VCaP (cell line): Measurements from ENCODE around the gene PCSK2.

Source experiments
- H3K27ac ChIP-seq: fragments of 450-650 bp; 2 replicates; pipeline ENCODE4 v1.5.1; 2017
- TF ChIP-seq, protein P1 (sequence below): fragments of 450-650 bp; conservative IDR thresholded peaks from 2 replicates; pipeline ENCODE4 v1.5.1; 2017; ENCODE audit warnings: mild to moderate bottlenecking, moderate library complexity

The PCSK2 gene

DNA sequence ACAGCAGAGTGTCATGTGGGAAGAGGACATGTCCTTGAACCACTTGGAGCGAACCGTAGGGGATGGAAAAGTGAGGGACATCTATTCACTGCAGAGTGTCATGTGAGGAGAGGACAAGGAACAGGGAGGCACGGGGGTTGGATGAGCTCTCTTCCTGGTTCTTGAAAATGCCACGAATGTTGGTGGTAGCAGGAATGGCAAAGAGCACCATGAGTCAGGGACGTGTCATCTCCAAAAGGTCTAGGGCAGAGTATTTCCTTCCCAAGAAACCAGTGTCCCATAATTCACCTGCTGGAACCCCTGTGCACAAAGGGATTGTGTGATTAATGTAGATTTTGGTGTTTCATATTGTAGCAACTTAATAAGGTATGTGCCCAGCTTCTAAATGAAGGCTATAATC, 167.6 kb downstream of the PCSK2 start:
- H3K27ac ChIP-seq: no peak overlapping the region
- TF ChIP-seq, protein P1, sequence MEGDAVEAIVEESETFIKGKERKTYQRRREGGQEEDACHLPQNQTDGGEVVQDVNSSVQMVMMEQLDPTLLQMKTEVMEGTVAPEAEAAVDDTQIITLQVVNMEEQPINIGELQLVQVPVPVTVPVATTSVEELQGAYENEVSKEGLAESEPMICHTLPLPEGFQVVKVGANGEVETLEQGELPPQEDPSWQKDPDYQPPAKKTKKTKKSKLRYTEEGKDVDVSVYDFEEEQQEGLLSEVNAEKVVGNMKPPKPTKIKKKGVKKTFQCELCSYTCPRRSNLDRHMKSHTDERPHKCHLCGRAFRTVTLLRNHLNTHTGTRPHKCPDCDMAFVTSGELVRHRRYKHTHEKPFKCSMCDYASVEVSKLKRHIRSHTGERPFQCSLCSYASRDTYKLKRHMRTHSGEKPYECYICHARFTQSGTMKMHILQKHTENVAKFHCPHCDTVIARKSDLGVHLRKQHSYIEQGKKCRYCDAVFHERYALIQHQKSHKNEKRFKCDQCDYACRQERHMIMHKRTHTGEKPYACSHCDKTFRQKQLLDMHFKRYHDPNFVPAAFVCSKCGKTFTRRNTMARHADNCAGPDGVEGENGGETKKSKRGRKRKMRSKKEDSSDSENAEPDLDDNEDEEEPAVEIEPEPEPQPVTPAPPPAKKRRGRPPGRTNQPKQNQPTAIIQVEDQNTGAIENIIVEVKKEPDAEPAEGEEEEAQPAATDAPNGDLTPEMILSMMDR: no peak

DNA sequence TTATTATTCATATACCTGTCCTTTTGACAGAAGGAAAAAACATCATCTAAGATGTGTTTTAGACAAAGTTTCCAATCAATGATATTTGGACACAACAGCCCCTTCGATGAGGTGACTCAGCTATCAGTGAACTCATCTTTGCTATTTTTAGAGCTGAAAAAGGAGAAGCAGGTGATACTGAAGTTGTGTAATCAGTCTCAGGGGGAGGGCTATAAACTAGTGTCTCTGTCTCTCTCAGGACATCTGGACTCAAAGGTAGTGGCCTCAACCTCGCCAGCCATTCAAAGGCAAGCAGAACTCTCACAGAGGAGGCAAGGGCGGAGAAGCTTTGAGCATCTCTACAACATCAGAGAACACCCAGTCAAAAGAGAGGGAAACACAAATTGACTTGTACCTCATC, 168.9 kb downstream of the PCSK2 start:
- H3K27ac ChIP-seq: no peak overlapping the region
- TF ChIP-seq, protein P1: no peak

DNA sequence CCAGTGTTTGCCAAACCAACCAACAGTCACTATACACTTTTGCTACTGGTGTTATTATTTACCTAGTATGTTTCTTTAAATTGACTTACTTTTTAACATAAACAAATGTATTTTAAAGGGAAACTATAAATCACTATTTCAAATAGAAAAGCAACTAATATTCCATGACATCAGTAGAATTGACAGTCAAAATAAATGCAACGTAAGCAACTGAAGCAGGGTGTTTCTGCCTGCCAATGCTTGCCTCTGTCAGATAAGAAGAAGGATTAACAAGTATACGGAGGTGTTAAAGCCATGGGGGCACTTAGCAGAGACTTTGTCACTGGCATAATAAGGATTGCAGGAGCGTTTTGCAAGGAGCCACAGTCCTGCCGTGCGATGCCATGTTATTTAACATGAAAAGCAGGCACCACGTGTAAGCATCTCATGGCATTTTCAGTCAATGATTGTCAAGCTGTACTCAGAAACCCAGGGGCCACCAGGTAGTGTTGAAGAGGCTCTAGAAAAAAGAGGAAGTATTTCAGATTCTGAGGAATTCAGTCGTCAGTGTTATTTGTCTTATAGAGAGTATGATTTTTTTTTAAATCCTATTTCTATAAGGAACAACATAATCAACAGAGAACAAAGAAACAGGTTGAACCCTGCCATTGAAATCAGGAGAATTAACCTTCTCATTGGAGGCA, 172.6 kb downstream of the PCSK2 start:
- H3K27ac ChIP-seq: no peak overlapping the region
- TF ChIP-seq, protein P1: no peak

DNA sequence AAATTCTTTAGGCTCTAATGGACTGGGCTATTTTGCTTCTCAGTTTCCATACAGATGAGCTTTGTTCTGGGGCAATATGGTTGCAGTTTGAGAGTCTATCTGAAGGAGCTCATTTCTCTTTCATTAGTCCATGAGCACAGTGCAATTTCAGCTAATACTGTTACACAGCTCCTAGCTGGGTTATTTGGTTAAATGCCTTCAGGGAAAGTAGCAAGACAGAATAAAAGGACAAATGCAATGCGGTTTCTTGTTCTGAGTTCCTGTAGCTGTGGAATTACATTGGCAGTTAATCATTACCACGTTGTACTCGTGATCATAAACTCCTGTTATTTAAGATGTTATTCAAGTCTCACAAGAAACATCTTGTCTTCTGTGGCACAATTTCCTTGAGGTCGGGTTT, 176.6 kb downstream of the PCSK2 start:
- TF ChIP-seq, protein P1: no peak
- H3K27ac ChIP-seq: peak overlapping the region; percentile 16; the same call in 1 of the 2 replicates

DNA sequence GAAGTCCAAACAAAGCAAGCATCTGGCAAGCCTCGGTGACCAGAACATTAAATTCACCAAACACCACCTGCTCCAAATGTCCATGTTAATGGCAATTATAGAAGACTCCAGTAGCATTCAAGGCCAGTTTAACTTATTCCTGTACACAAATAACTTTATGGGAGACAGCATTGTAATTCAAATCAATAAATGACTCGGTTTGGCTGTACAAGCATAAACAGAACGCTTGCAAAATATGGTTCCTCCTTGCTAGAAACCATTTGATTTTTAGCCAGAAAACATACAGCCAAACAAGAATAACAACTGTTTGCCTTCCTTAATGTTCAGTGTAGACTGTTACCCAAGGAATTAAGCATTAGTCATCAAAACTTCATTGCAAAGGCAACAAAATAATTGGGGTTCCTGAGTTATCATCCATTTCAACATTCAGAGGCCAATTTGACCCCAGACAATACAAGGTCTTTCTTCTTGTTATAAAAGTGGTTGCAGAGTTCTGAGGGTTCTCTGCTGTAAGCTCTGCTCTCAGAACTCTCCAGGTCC, 179.3 kb downstream of the PCSK2 start:
- H3K27ac ChIP-seq: peak overlapping the region; percentile 2
- TF ChIP-seq, protein P1: no peak

DNA sequence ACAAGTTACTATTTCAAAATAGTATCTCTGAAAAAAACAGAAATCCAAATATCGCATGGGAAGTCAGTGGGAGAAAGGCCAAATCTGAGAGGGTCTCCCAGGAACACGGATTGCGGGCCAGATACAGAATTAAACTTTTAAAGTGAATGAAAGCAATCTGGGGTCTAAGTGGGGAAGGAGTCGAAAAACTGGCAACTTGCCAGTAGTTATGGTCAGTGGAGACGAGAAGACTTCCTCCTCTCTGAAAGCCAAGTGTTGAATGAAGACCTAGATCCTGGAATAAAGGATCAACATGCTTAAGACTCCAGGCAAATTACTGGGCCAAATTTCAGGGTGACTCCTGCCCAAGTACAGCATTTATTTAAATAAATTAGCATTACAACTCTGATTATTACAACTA, 180.7 kb downstream of the PCSK2 start:
- H3K27ac ChIP-seq: no peak overlapping the region
- TF ChIP-seq, protein P1: no peak

DNA sequence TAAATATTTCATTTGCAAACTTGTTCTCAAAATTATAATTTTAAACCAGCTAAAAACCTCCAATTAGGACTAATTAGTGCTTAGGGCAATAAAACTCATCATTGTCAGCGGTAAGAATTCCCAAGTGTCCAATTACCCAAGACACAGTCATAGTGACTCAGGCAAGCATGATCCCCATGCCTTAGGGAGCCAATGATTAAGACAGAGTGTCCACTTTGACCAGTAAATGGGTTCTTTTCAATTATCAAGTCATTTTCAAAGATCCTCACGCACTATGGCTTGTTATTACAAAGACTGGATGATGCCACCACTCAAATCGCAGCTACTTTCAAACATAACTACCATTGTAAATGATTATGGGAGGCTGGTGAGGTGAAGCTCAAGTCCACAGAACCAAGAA, 190.4 kb downstream of the PCSK2 start:
- TF ChIP-seq, protein P1: no peak

More for the DNA sequence above, 190.4 kb downstream of the PCSK2 start:
- no peak overlapping the region for H3K27ac ChIP-seq
